DMS79 (cell line): ENCODE results near the gene ZSWIM4.

Experiments used
- DNase-seq: peaks from one replicate; lab custom pipeline; 2025; lab: John Stamatoyannopoulos, UW

Gene ZSWIM4

GRCh38 chr19:13812544-13812943 is 17.3 kb downstream of the ZSWIM4 start:
- no peak for DNase-seq

- DNase-seq: no peak
Measured at GRCh38 chr19:13813147-13813546, 17.9 kb downstream of the ZSWIM4 start.

- no peak for DNase-seq
Measured at GRCh38 chr19:13814550-13814949, 19.3 kb downstream of the ZSWIM4 start.

GRCh38 chr19:13817018-13817614 is 21.9 kb downstream of the ZSWIM4 start:
- no peak for DNase-seq

GRCh38 chr19:13817615-13818371 is 22.6 kb downstream of the ZSWIM4 start:
- DNase-seq: no peak

GRCh38 chr19:13819238-13819637 is 24.0 kb downstream of the ZSWIM4 start:
- no peak for DNase-seq

GRCh38 chr19:13821292-13821691 is 26.0 kb downstream of the ZSWIM4 start:
- no peak for DNase-seq

GRCh38 chr19:13823256-13823655 is 28.0 kb downstream of the ZSWIM4 start:
- no peak for DNase-seq

- no peak for DNase-seq
Measured at GRCh38 chr19:13823901-13824300, 28.7 kb downstream of the ZSWIM4 start.

- DNase-seq: no peak
Measured at GRCh38 chr19:13824703-13825102, 29.5 kb downstream of the ZSWIM4 start.

GRCh38 chr19:13825489-13826441 is 30.5 kb downstream of the ZSWIM4 start:
- DNase-seq: no peak

- no peak for DNase-seq
Measured at GRCh38 chr19:13826652-13827235, 31.5 kb downstream of the ZSWIM4 start.

- no peak for DNase-seq
Measured at GRCh38 chr19:13827656-13828055, 32.4 kb downstream of the ZSWIM4 start.

- DNase-seq: no peak
Measured at GRCh38 chr19:13830114-13830740, 35.0 kb downstream of the ZSWIM4 start.

- no peak for DNase-seq
Measured at GRCh38 chr19:13830741-13831536, 35.7 kb downstream of the ZSWIM4 start.

- no peak for DNase-seq
Measured at GRCh38 chr19:13831537-13832467, 36.6 kb downstream of the ZSWIM4 start.

GRCh38 chr19:13833330-13834243 is 38.3 kb downstream of the ZSWIM4 start:
- DNase-seq: peak; percentile 77

GRCh38 chr19:13834244-13835069 is 39.2 kb downstream of the ZSWIM4 start:
- no peak for DNase-seq
